HEK293T (cell line): ENCODE measurements around the gene DLX4.

Experiments
- CTCF ChIA-PET: fragments of 350-600 bp; formaldehyde crosslinking; extraction: SDS; loops from one replicate; lab custom pipeline; 2021; ENCODE audit warnings: antibody characterized with exemption, inconsistent platforms; lab: Yijun Ruan, JAX
- POLR2A ChIA-PET: fragments of 350-600 bp; formaldehyde crosslinking; extraction: SDS; loops from one replicate; lab custom pipeline; 2020; ENCODE audit warnings: antibody characterized with exemption, inconsistent platforms; lab: Yijun Ruan, JAX
- DNase-seq: peaks from one replicate; pipeline ENCODE4 v3.0.0; 2012; ENCODE audit warnings: mixed read lengths; ENCODE audit errors: extremely low spot score
- ARNT ChIP-seq: fragments of 450-650 bp; IDR thresholded peaks from 2 replicates; pipeline ENCODE4 v1.6.1; 2017; ENCODE audit warnings: mild to moderate bottlenecking
- BHLHE40 ChIP-seq: fragments of 450-650 bp; IDR thresholded peaks from 2 replicates; pipeline ENCODE4 v1.6.1; 2016; ENCODE audit warnings: mild to moderate bottlenecking, moderate library complexity, borderline replicate concordance
- CTBP1 ChIP-seq: fragments of 450-650 bp; IDR thresholded peaks from 2 replicates; pipeline ENCODE4 v1.6.1; 2016; ENCODE audit warnings: borderline replicate concordance
- ELF4 ChIP-seq: fragments of 450-650 bp; IDR thresholded peaks from 2 replicates; pipeline ENCODE4 v1.6.1; 2017; ENCODE audit warnings: antibody characterized with exemption
- FOXA1 ChIP-seq: fragments of 450-650 bp; IDR thresholded peaks from 2 replicates; pipeline ENCODE4 v1.6.1; 2016; ENCODE audit warnings: mild to moderate bottlenecking
- FOXK2 ChIP-seq: fragments of 450-650 bp; IDR thresholded peaks from 2 replicates; pipeline ENCODE4 v1.6.1; 2016; ENCODE audit warnings: mild to moderate bottlenecking
- FOXM1 ChIP-seq: fragments of 450-650 bp; IDR thresholded peaks from 2 replicates; pipeline ENCODE4 v1.6.1; 2017; ENCODE audit warnings: mild to moderate bottlenecking, borderline replicate concordance
- HDGF ChIP-seq: fragments of 450-650 bp; IDR thresholded peaks from 2 replicates; pipeline ENCODE4 v1.6.1; 2017; ENCODE audit warnings: antibody characterized with exemption, borderline replicate concordance
- L3MBTL2 ChIP-seq: fragments of 450-650 bp; conservative IDR thresholded peaks from 2 replicates; pipeline ENCODE4 v1.6.1; 2016; ENCODE audit warnings: mild to moderate bottlenecking
- LEF1 ChIP-seq: fragments of 450-650 bp; IDR thresholded peaks from 2 replicates; pipeline ENCODE4 v1.6.1; 2017; ENCODE audit warnings: mild to moderate bottlenecking, borderline replicate concordance
- NFRKB ChIP-seq: fragments of 450-650 bp; IDR thresholded peaks from 2 replicates; pipeline ENCODE4 v1.6.1; 2016; ENCODE audit warnings: mild to moderate bottlenecking, moderate library complexity
- PKNOX1 ChIP-seq: fragments of 450-650 bp; IDR thresholded peaks from 2 replicates; pipeline ENCODE4 v1.6.1; 2016
- SP1 ChIP-seq: fragments of 450-650 bp; IDR thresholded peaks from 2 replicates; pipeline ENCODE4 v1.6.1; 2017
- SUZ12 ChIP-seq: fragments of 450-650 bp; IDR thresholded peaks from 2 replicates; pipeline ENCODE4 v1.6.1; 2016; ENCODE audit warnings: mild to moderate bottlenecking
- TARDBP ChIP-seq: fragments of 450-650 bp; IDR thresholded peaks from 2 replicates; pipeline ENCODE4 v1.6.1; 2016
- ZNF384 ChIP-seq: fragments of 450-650 bp; IDR thresholded peaks from 2 replicates; pipeline ENCODE4 v1.6.1; 2016

Gene DLX4

GRCh38 chr17:49964303-49964768, 4.7 kb upstream of the DLX4 start:
- CTCF ChIA-PET = interaction anchor here (0.6 kb wide), 1 partner anchor 17 kb away, joined by 3 read pairs; no protein-coding TSS in a partner anchor
- DNase-seq = no peak
- POLR2A ChIA-PET = no interaction called here
- TF ChIP-seq L3MBTL2 (no peak), NFRKB (no peak), BHLHE40 (no peak), ELF4 (no peak), HDGF (no peak), SP1 (no peak)

GRCh38 chr17:49964769-49965523, 4.0 kb upstream of the DLX4 start:
- TF ChIP-seq SP1 (no peak), TARDBP (no peak)
- no peak for DNase-seq
- CTCF ChIA-PET = no interaction called here
- POLR2A ChIA-PET = no interaction called here

- TF ChIP-seq SUZ12 (no peak), SP1 (no peak), ARNT (no peak), NFRKB (no peak), PKNOX1 (no peak), L3MBTL2 (no peak), TARDBP (no peak), FOXA1 (no peak), BHLHE40 (no peak), HDGF (no peak), FOXK2 (no peak), ZNF384 (no peak), CTBP1 (no peak), LEF1 (no peak), FOXM1 (no peak), ELF4 (no peak)
- ChIA-PET CTCF (no interaction called here), POLR2A (no interaction called here)
- DNase-seq = no peak
Observed at GRCh38 chr17:49965524-49965909, 3.5 kb upstream of the DLX4 start.

GRCh38 chr17:49966767-49967166, 2.2 kb upstream of the DLX4 start:
- POLR2A ChIA-PET = interaction anchor here (0.9 to 1.2 kb wide), 2 partner anchors 9 to 27 kb away, joined by 3 read pairs; no protein-coding TSS in a partner anchor
- CTCF ChIA-PET = interaction anchor here (0.6 to 1.1 kb wide), 2 partner anchors 30 to 78 kb away, joined by 3 read pairs; no protein-coding TSS in a partner anchor
- TF ChIP-seq SUZ12 (no peak), FOXK2 (no peak), FOXA1 (no peak), NFRKB (no peak), HDGF (no peak), FOXM1 (no peak), ZNF384 (no peak), TARDBP (no peak), CTBP1 (no peak), ELF4 (no peak)
- no peak for DNase-seq

- ChIA-PET POLR2A (interaction anchor here (1.2 kb wide), 1 partner anchor 10 kb away, joined by 3 read pairs; no protein-coding TSS in a partner anchor), CTCF (interaction anchor here (1.1 kb wide), 1 partner anchor 29 kb away, joined by 3 read pairs; no protein-coding TSS in a partner anchor)
- no peak for DNase-seq
- no peak for TF ChIP-seq ELF4
- TF ChIP-seq FOXA1 = no peak
- TF ChIP-seq HDGF = no peak
- TF ChIP-seq BHLHE40 = no peak
- TF ChIP-seq SUZ12 = no peak
- TF ChIP-seq CTBP1 = no peak
Observed at GRCh38 chr17:49967205-49967604, 1.8 kb upstream of the DLX4 start.

GRCh38 chr17:49967621-49968404, 1.2 kb upstream of the DLX4 start:
- CTCF ChIA-PET = interaction anchor here (1.4 kb wide), 1 partner anchor 16 kb away, joined by 7 read pairs; no protein-coding TSS in a partner anchor
- POLR2A ChIA-PET = interaction anchor here (1.0 to 1.3 kb wide), 3 partner anchors 10 to 27 kb away, joined by 3 to 6 read pairs (median 4); partner anchors contain the start of gene DLX3
- no peak for DNase-seq
- peak; percentile 53 for TF ChIP-seq L3MBTL2
- no peak for TF ChIP-seq FOXM1
- TF ChIP-seq SUZ12 = no peak
- TF ChIP-seq CTBP1 = no peak
- TF ChIP-seq BHLHE40 = no peak
- TF ChIP-seq HDGF = 0 out of 2 replicates have a peak, but pooled peaks have one; percentile 37

- peak; percentile 96 for DNase-seq
- ChIA-PET CTCF (interaction anchor here (1.4 kb wide), 1 partner anchor 16 kb away, joined by 7 read pairs; no protein-coding TSS in a partner anchor), POLR2A (interaction anchor here (0.6 to 1.3 kb wide), 6 partner anchors 9 to 58 kb away, joined by 3 to 6 read pairs (median 4); partner anchors contain the start of gene DLX3)
- TF ChIP-seq FOXM1 (peak; percentile 60; the same call in 1 of the 2 replicates), L3MBTL2 (peak; percentile 32), ELF4 (no peak; the same call in 1 of the 2 replicates), FOXA1 (no peak), SUZ12 (no peak), SP1 (no peak), HDGF (no peak), ZNF384 (no peak), LEF1 (no peak), TARDBP (no peak), FOXK2 (no peak), PKNOX1 (no peak), CTBP1 (no peak), BHLHE40 (no peak), NFRKB (no peak), ARNT (peak; percentile 89)
Observed at GRCh38 chr17:49968405-49969133, 421 bp upstream of the DLX4 start.
